ENCODE data around the gene IL13RA2. TPM values are rescaled to one million over a fixed set of nuclear protein-coding genes. Genes with fewer than 3 reads are reported as not detected.

Gene IL13RA2
- total and polyA plus RNA-seq, 2 of the 8 experiments (the other 6 are each of a cell fraction or from before 2014, with no cell fraction given) = not detected

- Histone ChIP-seq H2AFZ (ENCODE audit: low read length) (no peak overlapping the region), H3K36me3 (ENCODE audit: control insufficient read depth in 2 of 4, insufficient read depth in 4 of 4, low read length in 3 of 4) (no peaks in the 10 kb centered on the region), H3K79me1 (ENCODE audit: low read depth, low read length) (no peaks in the 10 kb centered on the region), H4K5ac (ENCODE audit: insufficient read length, low read depth, low read length) (no peak overlapping the region), H2BK15ac (ENCODE audit: low read length) (no peak overlapping the region), H3K9me3 (ENCODE audit: insufficient read depth in 2 of 2, low read depth in 1 of 2, low read length in 1 of 2) (no peaks in the 10 kb centered on the region), H3K23ac (ENCODE audit: insufficient read length) (no peak overlapping the region), H3K56ac (replicated peaks; ENCODE audit: insufficient read length, low read depth, low read length) (no peak overlapping the region), H2BK5ac (ENCODE audit: low read depth, low read length) (no peak overlapping the region), H3K4me2 (ENCODE audit: insufficient read depth in 1 of 2, low read depth in 2 of 2, low read length in 2 of 2) (no peak overlapping the region), H2BK12ac (ENCODE audit: low read depth, low read length) (no peak overlapping the region), H2BK120ac (replicated peaks; ENCODE audit: low read depth, low read length) (no peak overlapping the region), H3K4ac (replicated peaks; ENCODE audit: insufficient read length, low read depth, low read length) (no peak overlapping the region), H4K8ac (ENCODE audit: extremely low read depth, insufficient read depth, low read length) (no peak overlapping the region), H3K79me2 (ENCODE audit: control insufficient read depth in 1 of 2, insufficient read depth in 2 of 2, low read length in 2 of 2) (no peaks in the 10 kb centered on the region), H2BK20ac (ENCODE audit: low read length) (no peak overlapping the region), H3K27ac (ENCODE audit: low read depth, low read length) (no peak overlapping the region), H4K20me1 (replicated peaks in 1 of 2; ENCODE audit: control insufficient read depth in 1 of 2, insufficient read depth in 2 of 2, low read length in 2 of 2) (no peaks in the 10 kb centered on the region), H3K9ac (replicated peaks in 1 of 4; ENCODE audit: extremely low read depth in 1 of 4, low read depth in 3 of 4, low read length in 3 of 4) (no peak overlapping the region), H4K91ac (replicated peaks; ENCODE audit: insufficient read length, low read length) (no peak overlapping the region), H2AK5ac (ENCODE audit: low read depth, low read length) (no peak overlapping the region), H3K23me2 (ENCODE audit: low read depth, low read length) (no peaks in the 10 kb centered on the region), H3K14ac (ENCODE audit: insufficient read length) (no peak overlapping the region), H3K4me3 (ENCODE audit: extremely low read depth in 1 of 4, insufficient read depth in 2 of 4, low read depth in 3 of 4, low read length in 4 of 4) (no peak overlapping the region), H3K27me3 (replicated peaks in 1 of 4; ENCODE audit: control insufficient read depth in 3 of 4, extremely low read depth in 1 of 4, insufficient read depth in 3 of 4, low read length in 3 of 4) (no peaks in the 10 kb centered on the region), H3K18ac (ENCODE audit: extremely low read depth, low read length) (no peak overlapping the region), H3K4me1 (replicated peaks in 1 of 4; ENCODE audit: control insufficient read depth in 3 of 4, insufficient read depth in 4 of 4, low read length in 3 of 4) (no peaks in the 10 kb centered on the region)
- ChIA-PET CTCF (ENCODE audit: partially characterized antibody) (no interaction called here), POLR2A (ENCODE audit: partially characterized antibody) (no interaction called here)
- DNase-seq (ENCODE audit: low read depth in 1 of 2, low spot score in 2 of 2) (no peak), FAIRE-seq (no peak)
- WGBS, 2 experiments (ENCODE audit: extremely low coverage in 1 of 2, insufficient coverage in 1 of 2, insufficient read length in 1 of 2, insufficient replicate concordance in 2 of 2, low coverage in 1 of 2, low lambda C conversion rate in 2 of 2, missing lambda C conversion rate in 1 of 2) = 75% methylated on average over 2 of the region's 2 CpGs; no CpG with 5 or more reads in 1 of the 2 experiments
- TF ChIP-seq TAF1 (IDR thresholded peaks at IDR 0.05; ENCODE audit: low read depth, low read length) = no peak
- no peak for TF ChIP-seq FOSL1 (IDR thresholded peaks at IDR 0.05; ENCODE audit: insufficient read depth, low read depth, low read length)
- TF ChIP-seq, protein P1, sequence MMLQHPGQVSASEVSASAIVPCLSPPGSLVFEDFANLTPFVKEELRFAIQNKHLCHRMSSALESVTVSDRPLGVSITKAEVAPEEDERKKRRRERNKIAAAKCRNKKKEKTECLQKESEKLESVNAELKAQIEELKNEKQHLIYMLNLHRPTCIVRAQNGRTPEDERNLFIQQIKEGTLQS (IDR thresholded peaks at IDR 0.05; ENCODE audit: insufficient read depth, low read depth, low read length) = no peak
- TF ChIP-seq YY1 (IDR thresholded peaks at IDR 0.05; ENCODE audit: low read depth, low read length) = no peak
- TF ChIP-seq NRF1 (IDR thresholded peaks at IDR 0.05; ENCODE audit: low read depth, low read length) = no peak
- no peak for TF ChIP-seq BCL11A (IDR thresholded peaks at IDR 0.05; ENCODE audit: low read depth in 2 of 2, low read length in 2 of 2)
- no peak for TF ChIP-seq MAFK (IDR thresholded peaks at IDR 0.05; ENCODE audit: low read depth, low read length)
- TF ChIP-seq SIN3A (conservative IDR thresholded peaks at IDR 0.05 in 1 of 2, IDR thresholded peaks at IDR 0.05 in 1 of 2; ENCODE audit: low read depth in 1 of 2, low read length in 2 of 2) = no peak
- TF ChIP-seq PHF8 (conservative IDR thresholded peaks at IDR 0.05; ENCODE audit: low read depth, low read length) = no peak
- no peak for TF ChIP-seq POU5F1 (IDR thresholded peaks at IDR 0.05; ENCODE audit: low read depth, low read length)
- TF ChIP-seq CBX5 (IDR thresholded peaks at IDR 0.05; ENCODE audit: low read depth, low read length) = no peak
- TF ChIP-seq, protein P2, sequence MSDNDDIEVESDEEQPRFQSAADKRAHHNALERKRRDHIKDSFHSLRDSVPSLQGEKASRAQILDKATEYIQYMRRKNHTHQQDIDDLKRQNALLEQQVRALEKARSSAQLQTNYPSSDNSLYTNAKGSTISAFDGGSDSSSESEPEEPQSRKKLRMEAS (IDR thresholded peaks at IDR 0.05) = no peak
- TF ChIP-seq KDM1A (IDR thresholded peaks at IDR 0.05; ENCODE audit: borderline replicate concordance, low read length) = no peak
- no peak for TF ChIP-seq KDM5A (IDR thresholded peaks at IDR 0.05; ENCODE audit: low read length)
Measured at GRCh38 chrX:115023139-115023538, 5.7 kb upstream of the IL13RA2 start.
